ENCODE measurements around the gene CPEB1. TPM values are rescaled to one million over a fixed set of nuclear protein-coding genes. Genes with fewer than 3 reads are reported as not detected.

Gene CPEB1
- total and polyA plus RNA-seq, 2 of the 13 experiments (the other 11 are each of a cell fraction or from before 2014, with no cell fraction given) = 0.03 to 0.07 TPM

DNA sequence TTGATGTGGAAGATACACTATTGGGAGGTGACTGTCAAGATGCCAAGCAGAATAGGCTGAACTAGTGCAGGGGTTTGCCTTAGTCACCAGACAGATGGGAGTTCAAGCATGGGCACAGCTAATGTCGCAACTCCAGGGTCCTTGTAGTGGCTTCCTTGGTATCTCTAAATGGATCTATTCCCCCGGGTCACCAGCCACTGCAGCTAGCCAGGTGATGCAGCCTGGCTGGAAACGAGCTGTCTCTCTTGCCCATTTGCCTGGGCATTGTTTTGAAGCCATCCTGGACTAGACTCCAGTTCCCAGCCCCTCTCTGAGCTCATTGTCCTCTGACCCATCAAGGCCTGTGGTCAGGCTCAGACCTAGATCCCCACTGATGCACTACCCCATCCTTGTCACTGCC lies 8.4 kb upstream of the CPEB1 start:
- Histone ChIP-seq H3K9me3 (ENCODE audit: low read length) (no peaks in the 10 kb centered on the region), H3K27me3 (ENCODE audit: control insufficient read depth in 1 of 2, insufficient read depth in 2 of 2, low read length in 2 of 2) (peaks cover 0 to 4% of the 10 kb centered on the region in 2 experiments; a peak in 1 of 5 replicates), H3K4me1 (ENCODE audit: insufficient read depth, low read length) (no peaks in the 10 kb centered on the region), H3K79me2 (ENCODE audit: insufficient read depth, low read length) (no peaks in the 10 kb centered on the region), H3K9ac (ENCODE audit: insufficient read depth, low read depth, low read length) (no peak overlapping the region), H2AFZ (ENCODE audit: low read length) (no peak overlapping the region), H3K4me3 (replicated peaks in 1 of 3; ENCODE audit: insufficient read depth in 1 of 3, low read depth in 2 of 3, low read length in 3 of 3) (no peak overlapping the region), H3K36me3 (replicated peaks in 1 of 2; ENCODE audit: control insufficient read depth in 1 of 2, insufficient read depth in 2 of 2, low read length in 2 of 2) (no peaks in the 10 kb centered on the region), H3K4me2 (ENCODE audit: low read depth, low read length) (no peak overlapping the region), H3K27ac (ENCODE audit: extremely low read length, insufficient read depth, low read length) (no peak overlapping the region), H4K20me1 (ENCODE audit: insufficient read depth, low read length) (no peaks in the 10 kb centered on the region)
- intact Hi-C loops (cut with micrococcal nuclease; ENCODE audit: unreplicated experiment) = no loop called here
- 17% methylated on average over 2 of the region's 3 CpGs for WGBS (ENCODE audit: low lambda C conversion rate)
- POLR2A ChIA-PET = no interaction called here
- CTCF ChIA-PET (ENCODE audit: low intra/inter-chr PET ratio, low total read pairs) = no interaction called here
- TF ChIP-seq PRDM4 (CRISPR knock-in tag; IDR thresholded peaks at IDR 0.05; ENCODE audit: borderline replicate concordance) = no peak
- TF ChIP-seq MTF1 (CRISPR knock-in tag; IDR thresholded peaks at IDR 0.05) = no peak
- TF ChIP-seq LCORL (IDR thresholded peaks at IDR 0.05) = no peak
- TF ChIP-seq LCORL (CRISPR knock-in tag; IDR thresholded peaks at IDR 0.05) = no peak
- no peak for TF ChIP-seq CEBPG (CRISPR knock-in tag; IDR thresholded peaks at IDR 0.05)
- TF ChIP-seq SPEN (CRISPR knock-in tag; IDR thresholded peaks at IDR 0.05; ENCODE audit: low read depth) = no peak
- TF ChIP-seq ZNF503 (CRISPR knock-in tag; IDR thresholded peaks at IDR 0.05) = no peak
- TF ChIP-seq ZNF251 (CRISPR knock-in tag; IDR thresholded peaks at IDR 0.05) = no peak
- TF ChIP-seq ZSCAN21 (CRISPR knock-in tag; IDR thresholded peaks at IDR 0.05; ENCODE audit: borderline replicate concordance) = no peak
- no peak for TF ChIP-seq KDM2A (CRISPR knock-in tag; IDR thresholded peaks at IDR 0.05; ENCODE audit: borderline replicate concordance, low read depth)
- no peak for DNase-seq (ENCODE audit: low spot score)
- in situ Hi-C loops (cut with HindIII; ENCODE audit: extremely low pct_ligation_motif_present, low pct_unique_long_range_greater_than_20kb) = no loop called here
- ATAC-seq = no peak
- no peak for FAIRE-seq
- no TSS peak for BruUV-seq (replicated peaks)

Measured in HepG2 (cell line).